ENCODE measurements around the gene PEAK1. TPM values are rescaled to one million over a fixed set of nuclear protein-coding genes. Genes with fewer than 3 reads are reported as not detected.

The PEAK1 gene
- total and polyA plus RNA-seq, 9 of the 15 experiments (the other 6 are each of a cell fraction or from before 2014, with no cell fraction given): 0.99 to 22.4 (median 10.8) TPM

DNA sequence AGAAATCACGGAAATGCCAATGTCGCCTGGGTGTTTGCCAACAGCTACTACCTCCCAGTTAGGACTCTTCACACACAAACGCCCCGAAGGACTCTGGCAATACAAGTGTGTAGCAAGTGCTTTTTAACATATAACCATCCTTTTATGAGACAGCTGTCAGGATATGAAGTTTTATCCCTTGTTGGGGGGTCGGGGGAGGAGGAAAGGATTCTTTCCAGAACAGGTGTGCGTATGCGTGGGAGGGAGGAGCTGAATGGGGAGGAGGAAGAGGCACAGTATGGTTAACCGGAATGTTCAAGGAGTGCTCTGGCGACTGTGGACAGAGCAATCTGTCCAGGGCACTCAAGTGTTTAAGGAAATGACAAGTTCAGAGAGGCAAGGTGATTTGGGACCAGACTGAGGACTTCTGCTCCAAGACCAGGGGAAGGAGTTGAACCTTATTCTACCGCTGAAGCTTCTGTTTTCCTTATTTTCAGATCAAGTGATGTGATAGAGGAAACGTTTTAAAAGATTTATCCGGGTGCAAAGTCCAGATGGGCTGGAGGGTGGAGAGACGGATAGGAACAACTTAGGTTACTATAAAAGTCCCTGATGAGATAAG lies 350.3 kb downstream of the PEAK1 start:
- BruUV-seq (replicated peaks): TSS peak; percentile 46
- Histone ChIP-seq H3K9me3 (replicated peaks; ENCODE audit: control insufficient read depth, insufficient read depth, low read depth, low read length) (no peaks in the 10 kb centered on the region), H4K20me1 (replicated peaks; ENCODE audit: control insufficient read depth, insufficient read depth, low read length) (0 out of 2 replicates have a peak, but pooled peaks cover 9% of the 10 kb centered on the region), H3K9me1 (ENCODE audit: control insufficient read depth, insufficient read depth, low read length) (peaks cover 5% of the 10 kb centered on the region), H3K4me3 (peak overlapping the region; percentile 81), H3K27ac (ENCODE audit: extremely low read depth, low read depth, low read length) (no peak overlapping the region; the same call in 2 of the 3 replicates), H3K9ac (ENCODE audit: insufficient read depth in 1 of 2, low read depth in 2 of 2, low read length in 2 of 2) (peak overlapping the region; percentile 0 to 74; a peak in 3 of 4 replicates), H3K27me3 (ENCODE audit: control insufficient read depth in 2 of 2, insufficient read depth in 2 of 2, low read length in 2 of 2) (peaks cover 5 to 14% of the 10 kb centered on the region in 2 experiments; a peak in 3 of 5 replicates), H2AFZ (ENCODE audit: low read depth, low read length) (no peak overlapping the region; the same call in 1 of the 2 replicates), H3K4me1 (replicated peaks in 1 of 2; ENCODE audit: control insufficient read depth in 2 of 2, insufficient read depth in 2 of 2, low read length in 2 of 2) (peaks cover 16 to 37% of the 10 kb centered on the region in 2 experiments), H3K36me3 (ENCODE audit: control insufficient read depth, insufficient read depth, low read length) (peaks cover 8% of the 10 kb centered on the region; the same call in 1 of the 3 replicates), H3K4me2 (ENCODE audit: insufficient read depth, low read length) (peak overlapping the region; percentile 84), H3K79me2 (ENCODE audit: control insufficient read depth, insufficient read depth, low read length) (peaks cover 41% of the 10 kb centered on the region)
- FAIRE-seq (peak; percentile 58), DNase-seq (ENCODE audit: extremely low read depth in 1 of 4, low spot score in 3 of 4) (peak in 2 of 4 experiments; percentile 14 to 21), ATAC-seq (no peak)
- POLR2A ChIA-PET: interaction anchor here (0.6 to 2.2 kb wide), 2 partner anchors 11 kb away, joined by 4 to 8 read pairs; no protein-coding TSS in a partner anchor
- in situ Hi-C loops (cut with MboI) (no loop called here), intact Hi-C loops (cut with micrococcal nuclease) (no loop called here)
- 44% methylated on average over 13 of the region's 13 CpGs for WGBS (ENCODE audit: insufficient coverage, low coverage, missing lambda C conversion rate)
- TF ChIP-seq PHTF2 (CRISPR knock-in tag; IDR thresholded peaks at IDR 0.05) (no peak), CBFA2T3 (IDR thresholded peaks at IDR 0.05) (peak; percentile 5; the same call in 1 of the 2 replicates), EGR1 (conservative IDR thresholded peaks at IDR 0.05) (peak; percentile 35; the same call in 1 of the 2 replicates), TFAM (CRISPR knock-in tag; conservative IDR thresholded peaks at IDR 0.05) (no peak), ZNF263 (CRISPR knock-in tag; IDR thresholded peaks at IDR 0.05; ENCODE audit: borderline replicate concordance) (peak; percentile 68)
- CTCF ChIA-PET (ENCODE audit: low intra/inter-chr PET ratio): interaction anchor here (0.6 kb wide), 1 partner anchor 24 kb away, joined by 3 read pairs; no protein-coding TSS in a partner anchor

All from K562 (cell line).